Activated CD4-positive, CD25-positive, alpha-beta regulatory T cell treated with anti-CD3 and anti-CD28 coated beads, Interleukin-2, amount 50 U/mL, for 24 hours (primary cell): ENCODE results near the gene GMDS.

Experiments used
- ATAC-seq, 2 donors: fragments of 150-1000 bp; cut with Tn5 transposase; one replicate each; pipeline ENCODE4 v1.10.0; 2021; ENCODE audit warnings: mild to moderate bottlenecking in 1 of 2, moderate library complexity in 1 of 2

GMDS gene

DNA sequence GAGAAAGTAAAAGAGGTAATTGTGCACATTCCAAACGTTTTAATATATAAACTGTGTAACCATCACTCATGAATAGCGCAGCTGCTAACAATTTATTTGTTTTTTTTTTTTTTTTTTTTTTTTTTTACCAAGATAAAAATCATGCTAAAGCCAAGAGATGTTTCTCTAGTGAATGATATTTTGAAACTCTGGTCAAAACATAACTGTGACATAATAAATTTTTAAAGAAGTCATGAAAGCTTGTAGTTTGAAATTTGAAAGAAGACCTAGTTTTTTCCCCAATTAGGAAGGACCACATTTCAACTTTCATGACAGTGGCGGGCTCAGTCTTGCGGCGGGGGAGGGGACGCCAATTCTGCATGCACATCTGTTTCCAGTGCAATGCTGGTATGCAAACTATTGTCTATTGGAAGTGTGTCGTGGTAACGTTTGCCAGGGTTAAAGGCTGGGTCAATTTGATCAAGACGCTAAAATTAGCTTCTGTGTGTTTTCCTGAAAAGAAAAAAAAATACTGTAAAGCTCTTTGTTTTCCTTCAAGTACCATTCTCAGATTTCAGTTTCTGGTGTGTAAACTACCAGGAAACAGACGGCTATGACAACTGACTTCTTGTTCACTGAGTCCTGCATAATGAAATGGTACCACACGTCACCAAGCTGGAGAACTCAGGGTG, 423.8 kb downstream of the GMDS start:
- no peak for ATAC-seq

DNA sequence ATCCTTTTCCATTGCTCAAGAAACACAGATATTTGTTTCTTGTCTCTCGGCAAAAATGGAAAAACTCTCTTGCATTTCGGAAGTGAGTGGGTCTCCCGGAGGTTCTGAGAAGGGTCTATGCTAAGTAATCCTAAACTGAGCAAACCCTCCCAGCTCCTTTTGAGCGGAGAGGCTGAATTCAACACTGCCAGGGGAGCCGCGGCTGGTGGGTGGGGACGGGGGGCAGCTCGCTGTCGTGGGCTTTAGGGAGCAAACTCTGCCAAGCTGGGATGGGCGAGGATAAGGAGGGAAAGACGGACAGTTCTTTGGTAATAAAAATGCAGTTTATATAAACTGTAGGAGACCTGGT, 424.3 kb downstream of the GMDS start:
- no peak for ATAC-seq

DNA sequence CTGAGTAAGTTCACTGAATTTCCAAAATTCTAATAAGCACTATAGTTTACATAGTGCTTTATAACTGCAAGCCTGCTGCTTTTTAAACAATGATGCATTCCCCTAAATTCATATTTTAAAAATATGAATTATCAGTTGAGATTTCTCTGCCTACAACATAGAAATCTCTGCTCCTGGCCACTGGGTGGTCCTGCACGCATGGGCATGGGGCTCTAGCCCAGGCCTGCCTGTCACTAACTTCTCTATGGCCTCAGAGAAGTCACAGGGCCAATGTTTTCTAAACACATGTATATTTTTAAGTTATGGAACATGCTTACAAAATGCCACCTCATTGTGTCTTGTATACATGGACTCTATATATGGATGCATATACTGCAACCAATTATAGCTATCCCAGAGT, 424.7 kb downstream of the GMDS start:
- ATAC-seq, result no peak

DNA sequence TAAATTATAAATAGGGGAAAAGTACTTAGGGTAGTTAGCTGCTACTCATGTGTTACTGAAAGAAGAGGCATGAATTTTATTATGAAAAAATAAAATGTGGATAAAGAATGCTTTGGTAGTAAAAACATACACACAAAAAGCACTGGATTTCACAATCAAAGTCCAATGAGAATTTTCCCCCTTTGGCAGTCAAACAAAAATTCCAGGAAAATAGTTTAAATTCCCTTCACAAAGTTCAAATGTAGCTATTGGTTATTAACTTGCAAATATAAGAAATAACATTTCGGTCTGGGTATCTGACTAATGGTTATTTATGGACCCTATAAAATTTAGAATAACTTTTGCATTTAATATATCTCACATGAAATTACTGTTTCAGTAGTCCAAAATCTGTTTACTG, 425.2 kb downstream of the GMDS start:
- ATAC-seq, result no peak

DNA sequence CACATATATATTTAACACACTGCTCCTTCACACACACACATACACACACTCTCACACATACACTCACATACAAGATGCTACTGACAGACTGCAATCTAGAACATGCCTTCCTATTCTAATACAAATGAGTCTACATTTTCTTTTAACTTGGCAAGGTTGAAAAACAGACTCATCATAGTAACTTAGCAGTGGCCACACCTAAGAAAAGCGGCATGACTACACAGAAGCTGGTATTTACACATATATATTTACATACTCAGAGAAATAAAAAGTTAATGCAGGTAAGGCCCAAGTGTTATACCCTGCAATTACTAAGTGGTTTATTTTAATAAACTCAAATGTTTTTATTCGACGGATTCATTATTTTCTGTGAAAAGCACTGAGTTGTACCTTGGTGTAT, 426.4 kb downstream of the GMDS start:
- ATAC-seq, result no peak

DNA sequence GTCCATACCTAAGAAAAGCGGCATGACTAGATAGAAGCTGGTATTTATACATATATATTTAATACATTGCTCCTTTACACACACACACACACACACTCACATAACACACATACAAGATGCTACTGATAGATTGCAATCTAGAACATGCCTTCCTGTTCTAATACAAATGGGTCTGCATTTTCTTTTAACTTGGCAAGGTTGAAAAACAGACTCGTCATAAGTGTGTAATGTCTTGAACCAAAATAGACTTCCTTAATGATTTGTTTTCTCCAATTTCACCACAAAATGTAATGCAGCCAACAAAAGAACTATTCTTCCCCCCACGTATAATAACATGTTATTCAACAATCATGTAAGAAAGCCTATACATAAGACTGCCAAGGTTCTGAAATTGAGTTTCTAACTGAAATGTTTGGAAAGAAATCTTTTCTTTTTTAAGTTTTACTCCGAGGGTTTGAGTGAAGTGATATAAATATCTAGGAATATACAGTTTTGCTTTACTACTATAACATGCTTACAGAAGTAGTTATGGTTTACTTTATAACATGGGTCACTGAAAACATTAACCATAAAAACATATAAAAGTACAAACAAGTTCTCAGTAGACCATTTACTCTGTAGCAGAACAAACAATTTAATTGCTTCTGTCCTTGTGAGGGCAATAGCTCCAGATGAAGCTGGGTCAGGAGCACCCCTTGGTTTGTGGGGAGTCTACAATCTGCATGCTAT, 428.2 kb downstream of the GMDS start:
- no peak for ATAC-seq

DNA sequence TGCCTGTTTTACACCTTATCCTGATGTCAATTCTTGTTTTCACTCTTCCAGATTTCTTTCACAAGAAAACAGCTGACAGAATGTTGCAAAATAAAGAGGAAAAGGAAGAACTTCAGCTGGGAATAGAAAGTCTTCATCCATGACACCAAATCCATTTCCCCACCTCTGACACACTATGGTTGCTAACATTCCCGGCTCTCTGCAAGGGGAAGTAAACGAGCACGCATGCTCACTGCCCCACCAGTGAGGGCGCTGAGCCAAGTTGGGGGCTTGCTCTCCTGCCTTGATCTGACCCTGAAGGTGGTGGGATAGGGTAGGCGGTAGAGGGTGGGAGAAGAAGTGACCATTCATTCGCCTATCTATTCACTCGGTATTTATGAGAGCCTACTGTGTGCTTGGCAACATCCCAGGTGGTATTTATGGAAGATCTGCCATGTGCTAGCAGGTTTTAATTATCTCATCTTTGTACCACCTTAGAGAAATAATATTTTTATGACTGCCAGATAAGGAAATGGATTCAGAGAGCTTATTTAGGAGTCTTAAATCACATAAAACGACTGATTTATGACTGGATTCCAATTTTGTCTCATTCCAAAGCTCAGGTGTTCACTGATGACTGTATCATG, 429.5 kb downstream of the GMDS start:
- ATAC-seq, result no peak

DNA sequence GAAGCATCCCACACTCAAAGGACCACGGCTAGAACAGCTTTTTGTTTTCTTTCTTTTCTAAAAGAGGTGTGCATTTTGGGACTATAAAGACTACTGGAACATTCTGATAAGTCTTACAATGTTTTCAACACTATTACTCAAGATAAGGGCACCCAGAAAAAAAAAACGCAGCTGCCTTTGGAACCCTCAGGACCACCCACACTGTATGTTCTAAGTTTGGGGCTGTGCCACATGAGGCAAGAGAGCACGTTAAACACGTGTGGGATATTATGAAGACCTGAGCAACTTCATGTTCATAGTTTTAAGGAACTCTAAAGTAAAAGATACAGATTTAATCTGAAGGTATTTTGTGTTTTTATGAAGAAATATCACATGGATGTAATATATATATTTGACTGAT, 431.1 kb downstream of the GMDS start:
- ATAC-seq, result no peak

DNA sequence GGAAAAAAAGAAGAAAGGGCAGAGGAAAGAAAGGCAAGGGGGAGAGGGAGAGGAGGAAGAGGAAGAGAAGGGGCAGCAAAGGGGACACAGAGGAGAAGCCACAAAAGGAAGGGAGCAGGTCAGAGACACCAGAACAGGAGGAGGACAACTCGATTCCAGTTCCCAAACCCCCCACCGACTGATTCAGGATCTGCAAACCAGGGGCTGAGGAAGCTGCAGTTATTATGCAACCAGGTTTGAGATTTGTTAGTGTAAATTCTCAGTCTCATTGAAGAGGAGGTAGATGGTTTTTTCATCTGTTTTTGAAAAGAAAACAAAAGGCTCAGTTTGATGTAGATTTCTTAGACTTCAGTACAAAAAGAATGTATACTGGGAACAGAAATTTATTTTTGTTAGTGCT, 432.9 kb downstream of the GMDS start:
- ATAC-seq, result no peak

DNA sequence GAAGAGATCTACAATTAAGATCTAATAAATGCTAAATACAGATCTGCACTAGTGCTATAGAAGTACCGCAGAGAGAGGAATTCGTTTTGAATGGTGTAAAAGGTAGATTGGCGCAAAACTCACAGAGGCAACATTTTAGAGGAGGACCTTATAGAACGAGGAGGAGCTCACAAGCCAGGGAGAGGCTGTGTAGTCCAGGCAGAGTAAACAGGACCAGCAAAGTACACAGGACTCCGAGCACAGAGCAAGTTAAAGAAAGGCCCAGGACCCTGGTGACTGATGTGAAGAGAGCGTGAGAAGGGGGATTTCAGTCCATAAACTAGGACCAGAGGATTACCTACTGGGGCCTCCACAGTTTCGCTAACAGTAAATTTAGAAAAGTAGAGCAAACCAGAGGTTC, 433.4 kb downstream of the GMDS start:
- ATAC-seq, result no peak

DNA sequence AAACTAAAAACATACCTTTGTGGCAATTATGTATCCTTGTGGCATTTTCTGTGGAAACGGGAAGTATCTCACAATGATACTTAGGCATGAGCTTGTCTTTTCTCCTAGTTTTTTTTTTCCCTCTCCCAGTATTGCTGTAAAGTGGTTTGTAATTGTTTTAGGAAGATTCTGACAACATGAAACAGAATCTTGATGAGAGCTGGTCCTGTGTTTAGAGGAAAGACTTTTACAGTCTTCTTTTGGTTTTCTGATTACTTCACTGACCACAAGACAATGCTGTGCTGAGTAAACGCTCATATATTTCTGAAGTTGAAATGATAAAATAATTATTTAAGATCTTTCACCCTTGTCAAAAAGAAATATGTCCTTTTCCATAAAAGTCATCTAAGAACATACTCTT, 434.5 kb downstream of the GMDS start:
- ATAC-seq, result no peak

DNA sequence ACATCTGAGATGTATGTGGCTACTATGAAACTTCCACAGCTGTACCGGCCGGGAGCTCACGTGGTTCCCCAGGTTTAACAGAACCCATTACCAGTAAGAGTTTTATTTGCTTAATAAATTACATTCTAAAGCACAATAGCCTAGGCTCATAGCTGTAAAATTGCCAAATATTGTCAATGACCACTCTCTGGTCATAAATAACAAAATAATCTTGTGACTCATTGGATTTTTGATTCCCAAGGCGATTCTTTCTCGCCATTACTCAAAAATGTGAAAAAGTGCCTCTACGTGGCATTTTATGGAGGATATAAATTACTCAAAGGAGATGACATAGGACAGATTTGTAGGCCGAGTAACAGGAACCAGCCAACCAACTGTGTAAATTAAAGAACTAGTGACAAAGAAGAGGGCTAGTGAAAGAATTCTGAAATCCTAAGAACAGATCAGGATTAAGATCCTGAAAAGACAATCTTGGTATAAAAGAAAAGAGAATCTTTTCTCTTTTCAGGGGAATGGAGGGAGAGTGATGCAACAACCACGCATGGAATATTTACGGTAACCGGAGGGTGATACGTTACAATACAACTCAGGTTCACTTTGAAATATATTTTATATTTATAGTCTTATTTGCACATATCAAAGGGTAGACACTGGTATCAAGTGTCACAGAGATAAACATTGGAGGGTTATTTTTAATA, 436.0 kb downstream of the GMDS start:
- ATAC-seq, result no peak

DNA sequence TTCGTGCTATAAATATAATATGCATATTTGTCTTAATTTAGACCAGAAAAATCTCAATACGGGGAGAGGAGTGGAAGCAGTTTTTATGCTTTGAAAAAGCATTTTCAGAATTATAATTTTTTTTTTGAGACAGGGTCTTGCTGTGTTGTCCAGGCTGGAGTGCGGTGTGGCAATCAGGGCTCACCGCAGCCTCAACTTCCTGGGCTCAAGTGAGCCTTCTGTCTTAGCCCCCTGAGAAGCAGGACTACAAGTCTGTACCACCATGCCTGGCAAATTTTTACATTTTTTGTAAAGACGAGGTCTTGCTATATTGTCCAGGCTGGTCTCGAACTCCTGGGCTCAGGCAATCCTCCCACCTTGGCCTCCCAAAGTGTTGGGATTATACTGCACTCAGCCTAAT, 438.5 kb downstream of the GMDS start:
- no peak for ATAC-seq

DNA sequence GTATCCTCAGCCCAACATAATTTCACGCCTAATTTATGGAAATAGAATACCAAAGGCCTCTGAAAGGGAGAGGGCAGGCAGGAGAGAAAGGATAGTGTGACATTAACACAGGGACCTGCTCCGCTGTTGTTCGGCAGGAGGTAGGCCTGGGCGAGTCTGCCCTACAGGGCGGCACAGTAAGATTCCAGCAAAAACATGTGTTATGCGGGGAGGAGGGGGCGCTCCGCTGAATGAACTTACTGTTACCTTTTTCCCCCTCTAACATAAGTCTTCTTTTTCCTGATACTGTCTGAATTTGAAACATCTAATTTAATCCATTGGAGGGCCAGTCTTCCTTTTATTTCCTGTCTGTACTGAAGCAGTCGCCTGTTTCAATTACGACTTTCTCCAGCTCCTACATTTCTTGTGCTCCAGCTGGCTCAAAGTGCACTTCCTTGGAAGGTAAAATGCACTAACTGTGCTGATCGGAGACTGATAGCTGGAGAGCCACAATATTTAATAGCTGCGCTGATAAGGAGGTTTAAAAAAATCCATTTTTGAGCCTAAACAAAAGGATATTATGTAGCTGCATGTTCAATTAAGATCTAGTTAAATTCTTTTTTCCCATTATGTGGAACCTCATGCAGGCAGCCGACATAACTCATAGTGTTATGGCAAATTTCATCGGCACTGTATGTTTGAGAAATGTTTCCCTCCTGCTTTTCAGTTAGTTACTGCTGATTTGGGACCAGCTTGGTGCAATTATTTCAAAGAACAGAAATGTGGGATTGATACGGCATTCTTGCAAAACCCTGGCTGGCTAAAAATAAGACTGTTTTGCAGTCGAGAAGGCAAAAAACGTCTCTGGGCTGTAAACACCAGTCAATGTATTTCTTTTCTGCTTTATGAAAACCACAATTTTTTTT, 442.7 kb downstream of the GMDS start:
- ATAC-seq, result no peak

DNA sequence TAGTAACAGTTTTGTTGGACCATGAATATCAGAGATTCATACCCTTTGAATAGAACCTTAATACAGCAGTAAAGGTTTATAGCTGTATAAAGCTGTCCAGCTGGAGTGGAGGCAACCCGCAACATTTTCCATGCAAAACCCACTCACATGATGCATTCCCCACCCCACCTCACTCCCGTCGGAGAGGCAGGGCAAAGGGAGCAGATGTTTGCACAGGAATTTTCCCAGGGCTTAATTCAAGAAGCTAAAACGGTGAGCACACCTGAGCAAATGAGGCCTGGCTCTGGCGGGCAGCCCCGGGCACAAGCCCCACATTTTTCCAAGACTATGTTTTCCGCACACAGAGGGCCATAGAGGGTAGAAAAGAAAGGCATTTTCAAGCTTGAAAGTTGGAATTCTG, 444.0 kb downstream of the GMDS start:
- ATAC-seq, result no peak

DNA sequence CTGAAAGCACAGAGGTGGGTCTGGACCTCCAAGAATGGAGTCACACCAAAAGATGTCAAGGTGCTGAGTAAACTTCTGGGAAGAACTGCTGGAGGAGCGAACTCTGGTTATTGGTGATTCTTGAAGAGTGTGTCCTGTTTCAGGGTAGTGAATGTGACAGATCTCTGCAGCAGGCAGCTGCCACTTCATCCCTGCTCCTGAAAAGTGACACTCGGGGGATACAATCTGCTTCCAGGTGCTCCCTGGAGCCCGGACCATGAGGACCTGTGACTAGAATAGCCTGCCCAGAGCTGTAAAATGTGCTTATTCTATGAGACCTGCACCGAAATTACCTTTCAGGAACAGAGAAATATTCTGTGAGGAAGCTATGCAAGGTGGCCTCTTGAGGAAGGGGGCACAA, 444.6 kb downstream of the GMDS start:
- no peak for ATAC-seq

DNA sequence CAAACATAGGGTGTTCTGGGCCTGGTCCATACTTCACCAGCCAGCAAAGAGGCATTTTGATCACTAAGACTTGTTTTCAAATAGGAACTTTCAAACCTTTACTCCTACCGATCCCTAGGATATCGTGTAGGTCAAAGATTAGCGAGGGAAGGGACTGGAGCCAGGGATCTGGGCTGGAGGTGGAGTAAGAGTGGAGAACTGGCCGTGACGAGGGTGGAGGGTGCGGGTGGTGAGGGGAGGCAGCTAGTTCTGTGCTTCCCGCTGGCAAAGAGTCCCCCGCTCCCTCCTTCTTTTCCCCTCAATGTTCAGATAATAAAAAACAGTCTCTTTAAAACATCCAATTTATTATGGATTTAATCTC, 446.5 kb downstream of the GMDS start:
- no peak for ATAC-seq

DNA sequence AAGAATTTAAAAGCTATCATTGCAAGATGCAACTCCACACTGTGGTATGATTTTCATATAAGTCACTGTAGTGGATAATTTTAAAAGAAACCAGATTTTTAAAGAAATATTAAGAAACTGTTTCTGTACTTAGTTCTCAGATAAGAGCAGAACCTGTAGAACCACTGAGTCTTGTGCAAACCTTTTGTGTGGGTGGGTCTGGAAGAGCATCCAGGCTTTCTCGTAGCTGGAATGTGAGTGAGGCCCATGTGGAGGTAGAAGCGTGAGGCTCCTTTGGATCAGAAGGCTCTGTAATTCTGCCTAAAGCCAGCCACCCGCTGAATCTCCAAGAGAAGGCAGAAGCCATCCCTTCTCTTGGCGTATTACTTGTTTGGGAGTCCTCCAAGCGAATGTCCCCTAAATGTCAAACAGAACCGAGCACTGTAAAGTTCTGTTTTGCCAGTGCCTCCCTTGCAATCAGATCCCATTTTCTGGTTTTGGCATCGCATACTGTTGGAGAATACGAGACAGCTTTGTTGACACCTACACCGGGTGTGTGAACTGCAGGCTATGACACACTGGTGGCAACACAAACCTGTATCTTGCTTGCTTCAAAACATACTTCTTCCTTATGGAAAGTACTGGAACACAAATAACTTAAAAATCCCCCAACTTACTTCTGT, 447.0 kb downstream of the GMDS start:
- no peak for ATAC-seq

DNA sequence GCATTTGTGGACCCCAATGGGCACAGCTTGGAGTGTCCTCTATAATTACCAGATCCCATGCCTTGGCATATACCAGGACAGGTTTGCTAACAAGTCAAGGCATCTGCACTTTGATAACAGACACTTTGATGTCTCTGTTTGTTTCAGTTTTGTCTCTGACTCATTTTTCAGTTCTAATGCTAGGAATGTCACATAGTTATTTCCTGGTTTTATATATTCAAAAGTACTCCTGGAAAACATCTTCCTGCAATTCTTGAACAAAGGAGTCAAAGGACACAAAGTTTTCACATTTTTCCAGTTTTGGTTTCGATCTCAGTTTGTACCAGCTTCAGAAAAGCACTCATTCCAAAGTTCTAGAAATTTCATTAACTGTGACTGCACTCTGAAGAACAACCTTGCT, 447.6 kb downstream of the GMDS start:
- ATAC-seq, result no peak

DNA sequence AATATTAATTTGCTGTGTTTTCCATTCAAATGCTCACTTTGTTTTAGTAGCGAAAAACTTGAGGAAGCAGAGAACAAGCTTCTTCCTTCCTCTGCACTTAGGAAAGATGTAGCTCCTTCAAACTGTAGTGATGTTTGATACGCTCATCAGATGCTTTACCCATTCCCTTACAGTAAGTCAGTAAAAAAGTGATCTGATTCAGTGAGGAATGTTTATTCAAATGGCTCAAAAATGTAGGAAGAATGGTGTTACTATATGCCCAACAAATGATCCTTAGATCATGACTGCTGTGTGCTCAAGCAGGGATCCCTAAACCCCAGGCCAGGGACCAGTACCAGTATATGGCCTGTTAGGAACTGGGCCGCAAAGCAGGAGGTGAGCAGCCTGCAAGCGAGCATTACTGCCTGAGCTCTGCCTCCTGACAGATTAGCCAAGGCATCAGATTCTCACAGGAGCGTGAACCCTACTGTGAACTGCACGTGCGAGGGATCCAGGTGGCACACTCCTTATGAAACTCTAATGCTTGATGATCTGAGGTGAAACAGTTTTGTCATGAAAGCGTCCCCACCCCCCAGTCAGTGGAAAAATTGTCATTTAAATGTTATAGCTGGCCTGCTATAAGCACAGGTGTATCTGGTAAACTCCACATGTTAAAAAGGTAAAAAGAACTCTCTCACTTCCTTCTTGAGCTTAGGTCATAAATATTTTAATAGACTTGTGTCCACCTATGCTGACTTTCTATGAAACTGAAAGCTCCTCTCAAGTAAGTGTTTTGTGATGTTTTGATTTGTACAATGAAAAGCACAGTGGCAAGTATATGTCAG, 448.5 kb downstream of the GMDS start:
- peak in 1 of 2 donors; percentile 35 for ATAC-seq

DNA sequence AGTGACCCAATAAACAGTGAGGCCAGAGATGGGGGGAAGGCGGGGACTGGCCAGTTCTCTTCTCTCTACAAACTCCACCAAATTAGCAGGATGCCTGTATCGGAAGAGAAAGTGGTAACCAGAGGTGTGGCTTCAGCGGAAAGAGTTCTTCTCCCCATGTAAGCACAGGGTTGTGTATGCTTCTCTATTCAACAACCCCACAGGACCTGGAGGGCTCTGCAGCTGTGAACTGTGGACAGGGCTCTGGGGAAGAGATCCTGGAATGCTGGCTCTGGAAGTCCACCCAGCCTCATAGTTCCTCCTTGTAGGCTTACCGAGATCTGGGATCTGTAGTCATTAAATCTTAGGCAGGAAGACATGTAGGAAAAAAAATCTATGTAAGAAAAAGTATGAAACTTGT, 449.5 kb downstream of the GMDS start:
- ATAC-seq, result no peak
